ENCODE measurements around the gene TMEM184B.

The TMEM184B gene

DNA sequence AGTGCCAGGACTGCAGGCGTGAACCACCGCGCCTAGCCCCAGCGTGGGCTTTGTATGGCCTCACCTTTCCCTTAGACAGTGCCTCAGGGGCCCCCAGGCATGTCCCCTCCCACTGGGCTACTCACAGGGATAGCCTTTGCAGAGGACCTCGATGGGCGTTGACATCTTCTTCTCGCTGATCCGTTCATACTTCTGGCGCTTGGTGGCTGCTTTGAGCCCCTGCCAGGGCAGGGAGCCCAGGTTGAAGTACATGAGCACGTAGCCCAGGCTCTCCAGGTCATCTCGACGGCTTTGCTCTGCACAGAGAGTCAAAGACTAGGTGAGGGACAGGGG lies 26.9 kb upstream of the TMEM184B start:
- no peak overlapping the region for H3K4me3 ChIP-seq (ENCODE audit: low read depth, low read length)
- DNase-seq (ENCODE audit: low read depth, low spot score) = no peak
- TF ChIP-seq, protein P1, sequence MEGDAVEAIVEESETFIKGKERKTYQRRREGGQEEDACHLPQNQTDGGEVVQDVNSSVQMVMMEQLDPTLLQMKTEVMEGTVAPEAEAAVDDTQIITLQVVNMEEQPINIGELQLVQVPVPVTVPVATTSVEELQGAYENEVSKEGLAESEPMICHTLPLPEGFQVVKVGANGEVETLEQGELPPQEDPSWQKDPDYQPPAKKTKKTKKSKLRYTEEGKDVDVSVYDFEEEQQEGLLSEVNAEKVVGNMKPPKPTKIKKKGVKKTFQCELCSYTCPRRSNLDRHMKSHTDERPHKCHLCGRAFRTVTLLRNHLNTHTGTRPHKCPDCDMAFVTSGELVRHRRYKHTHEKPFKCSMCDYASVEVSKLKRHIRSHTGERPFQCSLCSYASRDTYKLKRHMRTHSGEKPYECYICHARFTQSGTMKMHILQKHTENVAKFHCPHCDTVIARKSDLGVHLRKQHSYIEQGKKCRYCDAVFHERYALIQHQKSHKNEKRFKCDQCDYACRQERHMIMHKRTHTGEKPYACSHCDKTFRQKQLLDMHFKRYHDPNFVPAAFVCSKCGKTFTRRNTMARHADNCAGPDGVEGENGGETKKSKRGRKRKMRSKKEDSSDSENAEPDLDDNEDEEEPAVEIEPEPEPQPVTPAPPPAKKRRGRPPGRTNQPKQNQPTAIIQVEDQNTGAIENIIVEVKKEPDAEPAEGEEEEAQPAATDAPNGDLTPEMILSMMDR (IDR thresholded peaks at IDR 0.05; ENCODE audit: low read depth, low read length) = no peak
- in situ Hi-C loops (cut with HindIII; ENCODE audit: low sequenced_read_pairs) = loop anchor here (25.0 kb wide), 1 partner anchor 112 kb away; the partner anchor contains the start of gene PLA2G6

- in situ Hi-C loops (cut with HindIII; ENCODE audit: low sequenced_read_pairs) = no loop called here
- TF ChIP-seq, protein P1 (IDR thresholded peaks at IDR 0.05; ENCODE audit: low read depth, low read length) = peak; percentile 66
- no peak overlapping the region for H3K4me3 ChIP-seq (ENCODE audit: low read depth, low read length)
- DNase-seq (ENCODE audit: low read depth, low spot score) = peak; percentile 99
These were observed 25.6 kb upstream of the TMEM184B start for GRCh38 chr22:38298312-38299005.

DNA sequence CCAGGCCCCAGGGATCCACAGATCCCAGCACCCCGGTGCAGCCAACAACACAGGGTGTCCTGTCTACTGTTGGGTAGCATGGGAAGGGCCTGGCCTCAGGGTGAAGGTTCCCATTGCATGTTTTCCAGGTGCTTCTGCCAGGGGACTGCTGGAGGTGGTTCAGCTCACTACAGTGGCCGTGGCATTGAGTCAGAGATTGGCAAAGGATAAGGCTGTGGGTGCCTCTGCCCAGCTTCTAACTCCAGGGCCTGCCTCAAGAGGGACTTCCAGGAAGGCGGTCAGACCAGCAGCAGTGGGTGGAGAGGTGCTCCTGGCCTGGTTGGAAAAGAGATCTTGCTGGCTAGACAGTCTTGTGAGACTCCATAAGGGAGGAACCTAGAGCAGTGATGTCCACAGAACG lies 23.6 kb upstream of the TMEM184B start:
- no peak for DNase-seq (ENCODE audit: low read depth, low spot score)
- in situ Hi-C loops (cut with HindIII; ENCODE audit: low sequenced_read_pairs) = no loop called here
- H3K4me3 ChIP-seq (ENCODE audit: low read depth, low read length) = no peak overlapping the region
- TF ChIP-seq, protein P1 (IDR thresholded peaks at IDR 0.05; ENCODE audit: low read depth, low read length) = no peak

DNA sequence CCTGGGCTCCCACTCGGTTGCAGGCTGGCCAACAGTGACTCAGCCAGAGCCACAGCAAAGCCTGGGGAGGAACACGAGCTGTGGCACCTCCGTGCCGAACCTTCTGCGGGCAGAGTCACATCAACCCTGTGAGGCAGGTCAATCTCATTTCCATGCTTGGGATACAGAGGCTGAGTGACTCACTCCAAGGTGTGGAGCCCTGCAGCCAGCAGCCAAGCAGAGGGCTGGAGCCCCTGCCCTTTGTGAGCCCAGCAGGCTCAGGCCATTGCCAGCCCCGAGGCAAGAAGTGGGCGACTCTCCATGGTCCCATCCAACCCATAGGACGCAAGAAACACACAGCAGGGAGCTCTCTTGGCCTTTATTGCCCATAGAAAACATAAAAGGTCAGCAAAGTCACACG lies 23.1 kb upstream of the TMEM184B start:
- TF ChIP-seq, protein P1 (IDR thresholded peaks at IDR 0.05; ENCODE audit: low read depth, low read length) = no peak
- in situ Hi-C loops (cut with HindIII; ENCODE audit: low sequenced_read_pairs) = no loop called here
- no peak for DNase-seq (ENCODE audit: low read depth, low spot score)
- H3K4me3 ChIP-seq (ENCODE audit: low read depth, low read length) = no peak overlapping the region

DNA sequence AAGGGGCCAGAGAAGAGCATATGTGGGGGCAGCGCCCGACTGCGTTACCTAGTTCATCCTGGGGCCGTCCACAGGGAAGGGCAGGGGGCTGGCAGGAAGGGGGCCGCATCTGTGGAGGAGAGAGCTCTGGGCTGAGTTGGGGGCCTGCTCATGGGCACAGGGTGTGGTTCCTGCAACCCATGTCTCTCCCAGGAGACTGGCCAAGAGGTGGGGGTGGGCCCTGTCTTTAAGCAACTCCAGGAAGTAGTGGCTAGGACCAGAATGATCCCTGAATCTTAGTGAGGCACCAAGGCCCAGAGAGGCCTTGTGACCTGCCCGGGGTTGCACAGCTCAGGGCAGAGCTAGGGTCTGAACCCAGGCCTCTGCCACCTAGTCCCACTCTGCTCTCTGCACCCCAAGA lies 22.5 kb upstream of the TMEM184B start:
- TF ChIP-seq, protein P1 (IDR thresholded peaks at IDR 0.05; ENCODE audit: low read depth, low read length) = no peak
- no peak for DNase-seq (ENCODE audit: low read depth, low spot score)
- no peak overlapping the region for H3K4me3 ChIP-seq (ENCODE audit: low read depth, low read length)
- in situ Hi-C loops (cut with HindIII; ENCODE audit: low sequenced_read_pairs) = no loop called here

- no peak overlapping the region for H3K4me3 ChIP-seq (ENCODE audit: low read depth, low read length)
- in situ Hi-C loops (cut with HindIII; ENCODE audit: low sequenced_read_pairs) = no loop called here
- DNase-seq (ENCODE audit: low read depth, low spot score) = no peak
- TF ChIP-seq, protein P1 (IDR thresholded peaks at IDR 0.05; ENCODE audit: low read depth, low read length) = no peak
These were observed 21.4 kb upstream of the TMEM184B start for GRCh38 chr22:38294193-38294592.

Measured in astrocyte of the spinal cord (primary cell).